Stimulated activated CD4-positive, alpha-beta T cell treated with anti-CD3 and anti-CD28 coated beads, Interleukin-1b, Interleukin-23, amount 100 ng/mL, for 1 hour (primary cell): ENCODE data around the gene PPP1R14C.

Experiments
- DNase-seq, 2 donors: peaks; one replicate each; pipeline ENCODE4 v3.0.0-alpha.2; 2020; ENCODE audit warnings: low read depth in 2 of 2

PPP1R14C gene

GRCh38 chr6:150138638-150139037 lies 4.2 kb upstream of the PPP1R14C start:
- DNase-seq = no peak

GRCh38 chr6:150139533-150139932 lies 3.3 kb upstream of the PPP1R14C start:
- DNase-seq = no peak

- no peak for DNase-seq
Measured at GRCh38 chr6:150140236-150140969, 2.4 kb upstream of the PPP1R14C start.

DNA sequence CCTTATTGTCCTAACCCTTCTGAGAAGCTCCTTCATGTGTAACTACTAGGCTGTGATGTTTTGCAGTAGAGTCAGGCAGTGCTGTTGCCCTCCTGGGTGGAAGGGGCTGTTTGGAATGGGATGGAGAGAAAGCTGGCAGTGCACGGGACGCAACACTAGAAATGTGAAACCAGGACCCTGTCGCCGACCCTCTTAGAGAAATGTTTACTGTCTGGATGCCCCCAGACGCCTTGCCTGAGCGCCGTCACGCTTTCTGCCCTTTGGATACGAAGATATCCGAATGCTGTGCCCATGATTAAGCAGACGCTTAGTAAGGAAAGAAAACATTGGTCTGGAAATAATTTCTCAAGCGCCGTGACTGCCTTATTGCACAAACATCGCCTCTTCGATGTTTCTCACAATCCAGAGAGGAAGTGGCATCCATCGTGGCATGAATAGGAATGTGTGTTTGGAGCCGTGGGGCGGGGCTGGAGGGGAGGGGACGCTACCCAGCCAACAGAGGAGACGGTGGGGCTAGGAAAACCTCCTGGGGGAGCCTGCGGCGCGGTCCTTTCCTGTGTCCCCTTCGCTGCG lies 661 bp upstream of the PPP1R14C start:
- no peak for DNase-seq

- no peak for DNase-seq
Measured at GRCh38 chr6:150143516-150144293, 861 bp downstream of the PPP1R14C start.

- no peak for DNase-seq
Measured at GRCh38 chr6:150144294-150144868, 1.5 kb downstream of the PPP1R14C start.

DNA sequence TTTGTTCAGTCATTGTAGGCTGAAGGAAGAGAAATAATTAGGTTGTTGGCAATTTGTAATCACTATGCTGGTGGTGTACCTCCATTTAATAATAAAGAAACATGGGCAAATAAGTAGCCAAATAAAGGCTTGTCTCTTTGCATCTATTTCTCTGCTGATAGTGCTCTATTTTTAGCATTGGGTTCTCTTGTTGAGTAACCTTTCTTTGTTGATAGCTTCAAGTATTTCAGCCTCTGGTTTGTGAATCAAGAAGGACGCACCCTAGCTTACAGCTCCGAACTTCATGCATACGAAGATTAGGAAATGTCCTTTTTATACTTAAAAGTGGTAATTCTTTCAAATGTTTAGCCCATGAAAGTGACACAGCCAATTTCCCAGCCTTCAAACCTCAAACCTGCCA lies 2.6 kb downstream of the PPP1R14C start:
- no peak for DNase-seq

DNA sequence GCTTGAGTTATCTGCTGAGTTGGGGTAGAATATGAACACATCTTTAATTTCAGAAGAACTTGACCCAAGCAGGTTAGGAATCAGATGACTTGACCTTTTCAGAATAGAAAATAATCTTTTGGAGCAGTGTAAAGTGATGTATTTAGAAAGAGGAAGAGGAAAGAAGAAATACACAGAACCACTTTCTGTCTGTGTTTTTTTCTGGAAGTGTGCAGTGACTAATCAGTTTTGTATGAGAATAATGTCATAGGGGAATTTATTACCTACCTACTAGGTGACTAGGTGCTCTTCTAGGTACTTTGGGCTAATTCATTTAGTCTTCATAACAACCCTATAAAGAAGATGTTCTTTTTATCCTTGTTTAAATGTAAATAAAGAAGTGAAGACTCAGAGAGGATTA lies 3.0 kb downstream of the PPP1R14C start:
- DNase-seq = no peak

DNA sequence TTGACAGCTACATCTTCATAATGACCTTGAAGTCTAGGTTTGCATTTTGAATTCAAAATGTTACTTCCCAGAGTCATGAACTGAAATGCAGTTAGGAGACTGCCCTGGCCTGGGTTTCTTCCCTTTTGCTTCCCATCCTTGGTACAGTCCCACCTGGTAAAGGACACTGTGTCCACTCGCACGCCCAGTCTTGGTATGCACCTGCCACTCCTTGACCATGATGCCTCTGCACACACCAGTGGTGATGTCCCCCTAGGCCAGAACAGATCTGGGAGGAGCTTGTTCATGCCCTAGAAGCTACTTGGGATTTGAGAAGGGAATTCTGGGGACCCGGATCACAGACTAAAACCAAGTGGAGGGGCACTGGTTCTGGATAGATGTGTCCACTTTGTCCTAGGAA lies 3.6 kb downstream of the PPP1R14C start:
- DNase-seq = no peak

- DNase-seq = no peak
Measured at GRCh38 chr6:150149146-150149545, 6.3 kb downstream of the PPP1R14C start.

DNA sequence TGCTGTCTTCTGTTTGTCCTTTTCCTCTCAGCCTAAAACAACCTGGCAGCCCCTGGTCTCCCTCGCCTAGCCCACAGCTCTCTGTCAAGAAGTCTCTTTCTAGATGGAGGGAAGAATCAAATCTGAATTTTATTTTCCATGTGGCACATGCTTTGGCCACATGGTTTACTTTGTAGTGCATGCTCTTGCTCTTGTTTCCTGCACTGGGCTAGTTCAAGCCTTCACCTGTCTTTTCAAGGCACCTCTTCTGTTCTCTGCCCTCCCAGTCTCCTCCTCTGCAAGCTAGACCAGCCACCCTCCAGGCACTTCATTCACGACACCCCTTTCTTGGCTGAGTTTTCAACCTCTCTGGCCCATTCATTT lies 7.6 kb downstream of the PPP1R14C start:
- no peak for DNase-seq

DNA sequence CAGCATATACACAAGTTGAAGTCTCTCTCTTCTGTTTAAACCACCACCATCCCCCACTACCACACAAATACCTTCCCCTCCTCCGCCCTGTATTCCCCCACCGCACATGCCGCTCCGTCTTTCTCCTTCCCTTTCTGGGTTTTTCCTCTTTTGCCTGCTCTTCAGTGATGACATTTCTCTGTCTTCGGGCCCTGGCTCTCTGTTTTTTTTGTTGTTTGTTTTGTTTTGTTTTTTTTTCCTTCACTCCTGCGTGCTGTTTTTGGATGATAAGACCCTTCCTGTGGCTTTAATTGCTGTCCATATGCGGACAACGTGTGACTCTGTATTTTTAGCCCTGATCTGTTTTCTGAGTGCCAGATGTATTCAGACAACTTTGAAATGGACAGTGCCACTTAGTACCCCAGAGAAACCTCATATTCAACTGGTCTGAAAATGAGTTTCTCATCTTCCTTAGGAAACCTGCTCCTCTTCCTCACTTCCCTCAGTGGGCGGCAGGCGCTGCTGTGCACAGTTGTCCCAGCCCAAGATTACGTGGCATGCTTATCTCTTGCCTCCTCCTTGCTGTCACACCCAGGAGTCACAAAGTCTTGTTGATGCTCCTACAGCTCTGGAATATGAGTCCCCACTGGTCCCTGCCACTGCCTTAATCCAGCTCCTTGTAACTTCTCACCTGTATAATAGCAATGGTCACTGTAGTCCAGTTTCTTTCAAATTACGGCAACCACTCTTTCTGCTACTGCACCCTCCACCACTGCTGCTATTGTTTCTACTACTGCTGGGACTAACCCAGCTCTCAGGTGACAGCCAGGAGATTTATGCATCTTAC lies 8.2 kb downstream of the PPP1R14C start:
- DNase-seq = no peak

DNA sequence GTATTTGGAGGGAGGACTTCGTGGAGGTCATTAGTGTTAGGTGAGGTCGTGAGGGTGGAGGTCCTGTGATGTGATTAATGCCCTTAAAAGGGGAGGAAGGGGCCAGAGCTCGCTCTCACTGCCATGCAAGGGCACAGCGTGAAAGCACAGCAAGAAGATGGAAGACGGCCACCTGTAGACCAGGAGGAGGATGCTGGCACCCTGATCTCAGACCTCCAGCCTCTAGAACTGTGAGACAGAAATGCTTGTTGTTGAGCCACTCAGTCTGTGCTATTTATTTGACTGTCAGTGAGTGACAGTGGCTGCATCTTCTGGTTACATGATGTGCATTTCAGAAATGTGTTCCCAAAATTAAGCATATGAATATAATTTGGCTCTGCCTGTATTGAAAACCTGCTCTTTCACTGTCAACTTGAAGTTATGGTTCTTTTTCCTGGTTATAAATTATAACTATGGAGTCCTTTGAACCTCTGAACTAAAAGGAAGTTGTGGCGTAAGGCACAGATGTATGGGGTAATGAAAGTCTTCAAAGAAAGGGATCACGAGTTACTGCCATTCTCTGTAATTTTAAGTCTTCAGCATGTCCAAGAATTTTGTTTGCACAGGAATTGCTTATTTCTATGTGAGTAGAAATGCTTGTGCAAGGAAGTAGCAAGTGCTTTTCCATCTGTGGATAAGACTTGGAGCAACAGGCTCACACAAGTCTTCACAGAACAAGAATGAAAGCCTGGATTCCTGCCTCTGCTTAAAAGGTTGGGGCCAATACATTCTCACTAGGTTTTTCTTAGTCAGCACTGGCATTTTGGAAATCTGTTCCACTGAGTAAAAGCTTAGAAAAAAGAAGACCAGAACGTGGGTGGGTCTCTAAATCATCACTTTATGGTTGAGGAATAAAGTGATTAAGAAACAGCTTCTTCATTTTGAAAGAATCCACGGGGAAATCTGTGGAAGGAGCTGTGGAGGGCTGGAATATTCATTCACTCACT lies 10.3 kb downstream of the PPP1R14C start:
- no peak for DNase-seq

GRCh38 chr6:150153905-150154492 lies 11.2 kb downstream of the PPP1R14C start:
- no peak for DNase-seq

- DNase-seq = no peak
Measured at GRCh38 chr6:150156460-150156859, 13.6 kb downstream of the PPP1R14C start.

DNA sequence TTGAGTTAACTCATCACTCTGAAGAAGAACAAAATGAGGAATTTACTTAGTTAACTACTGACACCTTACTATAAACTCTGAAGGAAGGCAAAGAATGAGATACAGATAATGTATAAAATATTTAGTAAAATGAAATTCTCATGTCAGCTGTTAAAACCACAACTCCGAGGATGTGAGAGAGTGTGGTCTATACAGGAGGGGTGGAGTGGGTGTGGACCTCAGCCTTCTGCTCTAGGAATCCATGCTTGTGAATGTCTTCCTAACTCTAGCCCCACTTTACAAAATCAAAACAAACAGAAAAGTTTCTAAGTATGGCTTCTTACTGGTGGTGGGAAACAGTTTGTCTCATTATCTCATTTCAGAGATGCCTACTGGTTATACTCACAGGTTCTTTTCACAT lies 14.2 kb downstream of the PPP1R14C start:
- DNase-seq = no peak

DNA sequence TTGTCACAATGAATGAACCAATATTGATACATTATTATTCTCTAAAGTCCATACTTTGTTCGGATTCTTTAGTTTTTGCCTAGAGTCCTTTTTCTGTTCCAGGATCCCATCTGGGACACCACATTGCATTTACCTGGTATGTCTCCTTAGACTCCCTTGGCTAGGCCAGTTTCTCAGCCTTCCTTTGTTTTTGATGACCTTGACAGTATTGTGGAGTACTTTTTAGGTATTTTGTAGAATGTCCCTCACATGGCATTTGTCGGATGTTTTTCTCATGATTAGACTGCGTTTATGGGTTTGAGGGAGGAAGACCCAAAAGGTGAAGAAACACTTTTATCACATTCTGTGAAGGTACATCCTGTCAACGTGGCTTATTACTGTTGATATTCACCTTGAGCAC lies 16.9 kb downstream of the PPP1R14C start:
- no peak for DNase-seq

- DNase-seq = no peak
Measured at GRCh38 chr6:150163970-150164369, 21.1 kb downstream of the PPP1R14C start.

DNA sequence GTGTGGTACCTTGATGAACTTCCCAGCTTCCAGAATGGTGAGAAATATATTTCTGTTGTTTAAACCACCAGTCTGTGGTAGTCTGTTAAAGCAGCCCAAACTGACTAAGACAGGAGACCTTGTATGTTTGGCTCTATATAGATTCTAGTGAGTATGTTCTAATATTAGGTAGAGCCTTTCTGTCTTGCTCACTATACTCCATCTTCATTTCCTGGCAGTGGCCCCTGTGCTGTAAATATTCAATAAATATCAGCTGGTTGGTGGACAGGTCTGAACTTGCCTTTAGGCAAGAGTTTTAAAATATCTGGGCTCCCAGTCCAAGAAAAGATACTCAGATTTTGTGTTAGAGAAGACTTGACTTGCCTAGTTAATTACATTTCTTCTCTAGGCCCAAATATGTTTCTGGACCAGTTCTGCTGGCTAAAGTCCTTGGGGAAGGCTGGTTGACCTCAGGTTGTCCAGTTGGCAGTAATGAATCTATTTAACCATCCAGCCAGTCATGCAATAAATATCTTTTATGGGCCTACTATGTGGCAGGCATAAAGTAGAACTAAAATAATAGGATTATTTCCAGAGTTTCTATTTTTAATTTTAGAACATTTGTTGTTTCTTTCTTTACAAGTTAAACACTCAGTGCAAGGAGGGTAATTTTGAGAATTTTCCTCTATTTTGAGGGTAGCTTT lies 22.3 kb downstream of the PPP1R14C start:
- no peak for DNase-seq

- no peak for DNase-seq
Measured at GRCh38 chr6:150167479-150167873, 24.6 kb downstream of the PPP1R14C start.
